Measurements from ENCODE around the gene MDGA2. TPM values are rescaled to one million over a fixed set of nuclear protein-coding genes. Genes with fewer than 3 reads are reported as not detected.
"Not testable (repeated sequence)": the region's sequence is repeated elsewhere in the genome, so short reads cannot be mapped to it uniquely, and the experiment has no call there.

MDGA2 gene
- total RNA-seq, 5 donors from 2014 or later (not counting 1 experiment from before 2014, with no cell fraction given), result not detected

- no peak for ATAC-seq (replicated peaks in 1 of 4)
- H3K4me3 ChIP-seq (ENCODE audit: control insufficient read depth in 1 of 2, extremely low read depth in 1 of 2, low read length in 1 of 2), result no peak overlapping the region
- Mint-ChIP-seq H3K4me1 (peaks cover 0 to 9% (median 0%) of the 10 kb centered on the region in 3 donors), H3K27ac (no peak overlapping the region), H3K36me3 (no peaks in the 10 kb centered on the region), H3K4me3 (no peak overlapping the region), H3K27me3 (no peaks in the 10 kb centered on the region), H3K9me3 (peaks cover 3 to 15% (median 12%) of the 10 kb centered on the region in 3 donors)
- no peaks in the 10 kb centered on the region for H3K9me3 ChIP-seq
- H3K27me3 ChIP-seq (replicated peaks in 1 of 2; ENCODE audit: control insufficient read depth in 2 of 2, extremely low read depth in 1 of 2, insufficient read depth in 2 of 2, low read length in 1 of 2), result no peaks in the 10 kb centered on the region
- peaks cover 0 to 14% of the 10 kb centered on the region in 2 experiments for H3K4me1 ChIP-seq (ENCODE audit: control insufficient read depth in 1 of 2, extremely low read depth in 1 of 2, insufficient read depth in 2 of 2, low read length in 2 of 2)
- POLR2A ChIA-PET, result no interaction called here
- CTCF ChIA-PET, result no interaction called here
- no peaks in the 10 kb centered on the region for H3K36me3 ChIP-seq (ENCODE audit: control insufficient read depth in 2 of 2, extremely low read depth in 1 of 2, insufficient read depth in 1 of 2, low read length in 1 of 2)
- H3K27ac ChIP-seq (ENCODE audit: low read length), result no peak overlapping the region
- WGBS (ENCODE audit: insufficient coverage), result 43% methylated on average over 1 of the region's 2 CpGs
- no peak for DNase-seq
These were observed 415.6 kb downstream of the MDGA2 start for GRCh38 chr14:47259796-47260195.

- Histone ChIP-seq H3K27me3 (replicated peaks in 1 of 2; ENCODE audit: control insufficient read depth in 2 of 2, extremely low read depth in 1 of 2, insufficient read depth in 2 of 2, low read length in 1 of 2) (no peaks in the 10 kb centered on the region), H3K36me3 (ENCODE audit: control insufficient read depth in 2 of 2, extremely low read depth in 1 of 2, insufficient read depth in 1 of 2, low read length in 1 of 2) (no peaks in the 10 kb centered on the region), H3K4me3 (ENCODE audit: control insufficient read depth in 1 of 2, extremely low read depth in 1 of 2, low read length in 1 of 2) (no peak overlapping the region), H3K27ac (ENCODE audit: low read length) (no peak overlapping the region), H3K9me3 (no peaks in the 10 kb centered on the region), H3K4me1 (ENCODE audit: control insufficient read depth in 1 of 2, extremely low read depth in 1 of 2, insufficient read depth in 2 of 2, low read length in 2 of 2) (peaks cover 0 to 14% of the 10 kb centered on the region in 2 experiments)
- ChIA-PET POLR2A (no interaction called here), CTCF (no interaction called here)
- ATAC-seq (replicated peaks in 1 of 4) (no peak), DNase-seq (no peak)
- WGBS (ENCODE audit: insufficient coverage), result 0% methylated on average over 1 of the region's 2 CpGs
- H3K4me1 Mint-ChIP-seq, result peaks cover 0 to 9% (median 0%) of the 10 kb centered on the region in 3 donors
- H3K27ac Mint-ChIP-seq, result no peak overlapping the region
- no peak overlapping the region for H3K4me3 Mint-ChIP-seq
- peaks cover 6 to 21% (median 18%) of the 10 kb centered on the region in 3 donors for H3K9me3 Mint-ChIP-seq
- no peaks in the 10 kb centered on the region for H3K36me3 Mint-ChIP-seq
- no peaks in the 10 kb centered on the region for H3K27me3 Mint-ChIP-seq
These were observed 418.4 kb downstream of the MDGA2 start for GRCh38 chr14:47257013-47257412.

GRCh38 chr14:47252802-47253201 is 422.6 kb downstream of the MDGA2 start:
- Histone ChIP-seq H3K27me3 (replicated peaks in 1 of 2; ENCODE audit: control insufficient read depth in 2 of 2, extremely low read depth in 1 of 2, insufficient read depth in 2 of 2, low read length in 1 of 2) (no peaks in the 10 kb centered on the region), H3K27ac (ENCODE audit: low read length) (no peak overlapping the region), H3K4me3 (ENCODE audit: control insufficient read depth in 1 of 2, extremely low read depth in 1 of 2, low read length in 1 of 2) (no peak overlapping the region), H3K9me3 (no peaks in the 10 kb centered on the region), H3K36me3 (ENCODE audit: control insufficient read depth in 2 of 2, extremely low read depth in 1 of 2, insufficient read depth in 1 of 2, low read length in 1 of 2) (no peaks in the 10 kb centered on the region), H3K4me1 (ENCODE audit: control insufficient read depth in 1 of 2, extremely low read depth in 1 of 2, insufficient read depth in 2 of 2, low read length in 2 of 2) (peaks cover 0 to 11% of the 10 kb centered on the region in 2 experiments)
- Mint-ChIP-seq H3K9me3 (peaks cover 9 to 18% (median 17%) of the 10 kb centered on the region in 3 donors), H3K36me3 (no peaks in the 10 kb centered on the region), H3K4me1 (peaks cover 0 to 9% (median 0%) of the 10 kb centered on the region in 3 donors), H3K27me3 (no peaks in the 10 kb centered on the region), H3K27ac (no peak overlapping the region), H3K4me3 (no peak overlapping the region)
- ChIA-PET CTCF (no interaction called here), POLR2A (no interaction called here)
- no peak for ATAC-seq (replicated peaks in 1 of 4)
- DNase-seq, result no peak
- no CpG with 5 or more reads among the region's 4 CpGs for WGBS (ENCODE audit: insufficient coverage)

- no peak overlapping the region for H3K4me3 Mint-ChIP-seq
- Histone ChIP-seq H3K36me3 (ENCODE audit: control insufficient read depth in 2 of 2, extremely low read depth in 1 of 2, insufficient read depth in 1 of 2, low read length in 1 of 2) (no peaks in the 10 kb centered on the region), H3K4me3 (ENCODE audit: control insufficient read depth in 1 of 2, extremely low read depth in 1 of 2, low read length in 1 of 2) (no peak overlapping the region), H3K27me3 (replicated peaks in 1 of 2; ENCODE audit: control insufficient read depth in 2 of 2, extremely low read depth in 1 of 2, insufficient read depth in 2 of 2, low read length in 1 of 2) (no peaks in the 10 kb centered on the region), H3K4me1 (ENCODE audit: control insufficient read depth in 1 of 2, extremely low read depth in 1 of 2, insufficient read depth in 2 of 2, low read length in 2 of 2) (no peaks in the 10 kb centered on the region), H3K9me3 (no peaks in the 10 kb centered on the region), H3K27ac (ENCODE audit: low read length) (no peak overlapping the region)
- ChIA-PET CTCF (no interaction called here), POLR2A (no interaction called here)
- whole genome bisulfite sequencing (ENCODE audit: insufficient coverage), result no CpG with 5 or more reads among the region's 1 CpG
- DNase-seq (no peak), ATAC-seq (replicated peaks in 1 of 4) (no peak)
- H3K27me3 Mint-ChIP-seq, result no peaks in the 10 kb centered on the region
- H3K4me1 Mint-ChIP-seq, result no peaks in the 10 kb centered on the region
- H3K9me3 Mint-ChIP-seq, result peaks cover 3 to 12% (median 4%) of the 10 kb centered on the region in 3 donors
- H3K27ac Mint-ChIP-seq, result no peak overlapping the region
- no peaks in the 10 kb centered on the region for H3K36me3 Mint-ChIP-seq
These were observed 429.0 kb downstream of the MDGA2 start for GRCh38 chr14:47246367-47246766.

GRCh38 chr14:47242579-47242978 is 432.8 kb downstream of the MDGA2 start:
- H3K27ac ChIP-seq (ENCODE audit: low read length); H3K36me3 Mint-ChIP-seq; H3K4me1 Mint-ChIP-seq; H3K4me1 ChIP-seq (ENCODE audit: control insufficient read depth in 1 of 2, extremely low read depth in 1 of 2, insufficient read depth in 2 of 2, low read length in 2 of 2); POLR2A ChIA-PET; H3K27me3 ChIP-seq (replicated peaks in 1 of 2; ENCODE audit: control insufficient read depth in 2 of 2, extremely low read depth in 1 of 2, insufficient read depth in 2 of 2, low read length in 1 of 2); H3K9me3 Mint-ChIP-seq; CTCF ChIA-PET; H3K27ac Mint-ChIP-seq; ATAC-seq (replicated peaks in 1 of 4); H3K9me3 ChIP-seq; H3K27me3 Mint-ChIP-seq; H3K4me3 Mint-ChIP-seq; DNase-seq; H3K4me3 ChIP-seq (ENCODE audit: control insufficient read depth in 1 of 2, extremely low read depth in 1 of 2, low read length in 1 of 2); H3K36me3 ChIP-seq (ENCODE audit: control insufficient read depth in 2 of 2, extremely low read depth in 1 of 2, insufficient read depth in 1 of 2, low read length in 1 of 2): not testable (repeated sequence)
- 85% methylated on average over 8 of the region's 18 CpGs for WGBS (ENCODE audit: insufficient coverage)

DNA sequence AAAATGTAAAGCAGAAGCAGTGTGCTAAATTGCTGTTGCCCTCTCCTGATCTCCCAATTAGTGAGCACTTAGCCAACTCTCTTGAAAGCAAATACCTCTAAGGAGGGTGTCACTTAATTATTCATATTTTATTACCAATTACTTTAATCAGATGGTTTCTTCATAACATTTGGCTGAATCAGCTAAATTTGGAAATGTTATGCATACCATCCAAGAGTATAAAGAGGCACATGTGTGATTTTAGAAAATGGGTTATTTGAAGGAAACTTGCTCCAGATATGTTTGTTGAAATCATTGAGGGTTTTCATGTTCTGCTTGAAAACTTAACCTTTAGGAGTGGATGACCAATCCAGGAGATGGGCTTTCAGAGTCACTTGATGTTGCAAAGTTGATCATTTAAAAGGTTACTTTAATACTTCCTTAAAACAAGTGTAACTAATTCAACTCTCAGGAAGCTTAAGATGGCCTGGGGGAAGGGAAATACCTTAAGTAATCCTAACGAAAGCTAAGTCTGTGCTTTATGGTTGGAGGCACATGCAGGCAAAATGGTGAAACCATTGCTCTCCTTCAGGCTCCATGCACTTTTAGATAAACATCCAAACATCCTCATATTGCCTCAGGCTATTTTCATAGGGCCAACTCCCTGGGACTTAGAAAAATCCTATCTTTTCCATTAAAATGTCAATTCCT is 434.5 kb downstream of the MDGA2 start:
- Histone ChIP-seq H3K27me3 (replicated peaks in 1 of 2; ENCODE audit: control insufficient read depth in 2 of 2, extremely low read depth in 1 of 2, insufficient read depth in 2 of 2, low read length in 1 of 2) (no peaks in the 10 kb centered on the region), H3K27ac (ENCODE audit: low read length) (no peak overlapping the region), H3K4me3 (ENCODE audit: control insufficient read depth in 1 of 2, extremely low read depth in 1 of 2, low read length in 1 of 2) (no peak overlapping the region), H3K9me3 (no peaks in the 10 kb centered on the region), H3K36me3 (ENCODE audit: control insufficient read depth in 2 of 2, extremely low read depth in 1 of 2, insufficient read depth in 1 of 2, low read length in 1 of 2) (no peaks in the 10 kb centered on the region), H3K4me1 (ENCODE audit: control insufficient read depth in 1 of 2, extremely low read depth in 1 of 2, insufficient read depth in 2 of 2, low read length in 2 of 2) (no peaks in the 10 kb centered on the region)
- ChIA-PET CTCF (no interaction called here), POLR2A (no interaction called here)
- Mint-ChIP-seq H3K9me3 (peaks cover 0 to 8% (median 4%) of the 10 kb centered on the region in 3 donors), H3K4me1 (no peaks in the 10 kb centered on the region), H3K27ac (no peak overlapping the region), H3K4me3 (no peak overlapping the region), H3K27me3 (no peaks in the 10 kb centered on the region), H3K36me3 (no peaks in the 10 kb centered on the region)
- ATAC-seq (replicated peaks in 1 of 4) (no peak), DNase-seq (no peak)
- no CpG with 5 or more reads among the region's 1 CpG for WGBS (ENCODE audit: insufficient coverage)
